HCT116 (cell line): Measurements from ENCODE around the gene IPO11.

ENCODE experiments used
- CTCF ChIP-seq, 3 experiments: fragments of 200-600 bp in 1 of 3; sonication (generic) in 1 of 3; IDR thresholded peaks in 2 of 3; conservative IDR thresholded peaks in 1 of 3; 2 replicates each; pipeline ENCODE4 v1.5.1; 2012 to 2017; ENCODE audit warnings: low read depth in 2 of 3, low read length in 2 of 3, antibody characterized with exemption in 1 of 3, borderline replicate concordance in 1 of 3, control low read depth in 1 of 3, mild to moderate bottlenecking in 1 of 3, mixed read lengths in 1 of 3, mixed run types in 1 of 3, moderate library complexity in 1 of 3; ENCODE audit not compliant: insufficient read depth in 1 of 3
- EZH2 ChIP-seq: fragments of 200-600 bp; sonication (generic); IDR thresholded peaks from 2 replicates; pipeline ENCODE4 v1.6.1; 2017; ENCODE audit warnings: antibody characterized with exemption, mixed run types
- MAX ChIP-seq: IDR thresholded peaks from 2 replicates; pipeline ENCODE4 v1.6.1; 2012
- POLR2A ChIP-seq: IDR thresholded peaks from 2 replicates; pipeline ENCODE4 v1.7.0; 2011; ENCODE audit warnings: borderline replicate concordance; ENCODE audit not compliant: insufficient read depth, insufficient read length; ENCODE audit errors: extremely low read depth
- POLR2AphosphoS5 ChIP-seq: IDR thresholded peaks from 2 replicates; pipeline ENCODE4 v1.6.1; 2011; ENCODE audit warnings: mild to moderate bottlenecking, low read depth, low read length, moderate library complexity
- SIN3A ChIP-seq: IDR thresholded peaks from 2 replicates; pipeline ENCODE4 v1.6.1; 2012; ENCODE audit warnings: low read depth
- SP1 ChIP-seq: IDR thresholded peaks from 2 replicates; pipeline ENCODE4 v1.6.1; 2012; ENCODE audit warnings: low read depth
- ZBTB33 ChIP-seq: IDR thresholded peaks from 2 replicates; pipeline ENCODE4 v1.6.1; 2011; ENCODE audit warnings: mild to moderate bottlenecking, low read length, moderate library complexity; ENCODE audit not compliant: insufficient replicate concordance; ENCODE audit errors: extremely low read depth

GRCh38 chr5:62620761-62621160 lies 208.2 kb downstream of the IPO11 start:
- no peak for TF ChIP-seq POLR2A
- no peak for TF ChIP-seq CTCF (IDR thresholded peaks at IDR 0.05 in 2 of 3, conservative IDR thresholded peaks at IDR 0.05 in 1 of 3; ENCODE audit: borderline replicate concordance in 1 of 3, insufficient read depth in 1 of 3, low read depth in 2 of 3, low read length in 2 of 3)
- TF ChIP-seq EZH2: no peak
- TF ChIP-seq SIN3A: no peak
- TF ChIP-seq MAX: no peak
- no peak for TF ChIP-seq SP1
- TF ChIP-seq ZBTB33: no peak
- TF ChIP-seq POLR2AphosphoS5: no peak
